Psoas muscle (tissue), 8 donors: ENCODE data around the gene SEC23A. TPM values are rescaled to one million over a fixed set of nuclear protein-coding genes. Genes with fewer than 3 reads are reported as not detected.
"Not testable (repeated sequence)": the region's sequence is repeated elsewhere in the genome, so short reads cannot be mapped to it uniquely, and the experiment has no call there.

Experiments used
- ATAC-seq, 4 donors: fragments of 200-7000 bp; cut with Tn5 transposase; one replicate each; pipeline ENCODE4 v1.9.1; 2020; ENCODE audit warnings: moderate library complexity in 3 of 4, mild to moderate bottlenecking in 2 of 4
- DNase-seq, 2 donors: peaks; one replicate each; pipeline ENCODE4 v3.0.0-alpha.2; 2020
- H3K27ac ChIP-seq: fragments of 200-600 bp; one replicate; pipeline ENCODE4 v1.8.0; 2022
- H3K27me3 ChIP-seq, 3 donors: fragments of 200-600 bp in 1 of 3; one replicate each; pipeline versions ENCODE4 v1.6.1 to v1.8.0; 2013 to 2022; ENCODE audit warnings: low read length in 2 of 3, mild to moderate bottlenecking in 2 of 3, moderate library complexity in 1 of 3; ENCODE audit not compliant: insufficient read depth in 3 of 3
- H3K36me3 ChIP-seq, 2 donors: fragments of 200-600 bp in 1 of 2; one replicate each; pipeline versions ENCODE4 v1.6.1 to v1.8.0; 2013 to 2022; ENCODE audit warnings: low read depth in 1 of 2, mild to moderate bottlenecking in 1 of 2, moderate library complexity in 1 of 2; ENCODE audit not compliant: insufficient read depth in 1 of 2
- H3K4me1 ChIP-seq: fragments of 200-600 bp; one replicate; pipeline ENCODE4 v1.8.0; 2022
- H3K4me3 ChIP-seq: fragments of 200-600 bp; one replicate; pipeline ENCODE4 v1.8.0; 2022; ENCODE audit warnings: mild to moderate bottlenecking
- H3K9me3 ChIP-seq: fragments of 200-600 bp; one replicate; pipeline ENCODE4 v1.8.0; 2022
- CTCF ChIP-seq: fragments of 200-600 bp; IDR thresholded peaks from one replicate; pipeline ENCODE4 v1.8.0; 2022; ENCODE audit warnings: antibody characterized with exemption
- WGBS, 3 donors: extraction: QIAGEN DNeasy Blood & Tissue Kit; methylation state at CpG; one replicate each; pipeline versions ENCODE4 v1.1.6 to v1.1.7; 2013; 5-methylcytosine and 5-hydroxymethylcytosine counted together
- intact Hi-C, 2 donors: fragments of 100-400 bp; cut with DNase I; formaldehyde crosslinking; loops; one replicate each; pipeline versions ENCODE4 v1.11.0 to v1.14.2; 2022
- polyA plus RNA-seq, 3 donors: library from polyadenylated mRNA; stranded (reverse); fragments of 200-250 nt; gene quantifications; one replicate each; pipeline ENCODE4 v1.2.3, GENCODE V29; 2013
- total RNA-seq, 4 donors: library from RNA; stranded (reverse); fragmentation: NEBNext Ultra II Directional in 2 of 4; extraction: Animal tissue kit (Norgen Biotek cat#: 25700) in 2 of 4; gene quantifications; one replicate each; pipeline versions ENCODE4 v1.2.1 to v1.2.4, GENCODE V29; 2021 to 2023
- donor health status: healthy with polysubstance abuse.
- donor health status: DM: no; HTN: no; CAD: no; lungs with moderate emphysema.
- donor health status: Bipolar disorder and iron deficiency.
- donor health status: healthy.
- donor health status: DM: yes; HTN: yes; CAD: no.
- donor health status: DM: no; HTN: no; CAD: no.
- donor health status: DM: no; HTN: no; CAD: no.
- donor health status: DM: yes; HTN: yes; CAD: no.

The SEC23A gene
- total and polyA plus RNA-seq, 7 donors: 25.3 to 84.8 (median 70.7) TPM

DNA sequence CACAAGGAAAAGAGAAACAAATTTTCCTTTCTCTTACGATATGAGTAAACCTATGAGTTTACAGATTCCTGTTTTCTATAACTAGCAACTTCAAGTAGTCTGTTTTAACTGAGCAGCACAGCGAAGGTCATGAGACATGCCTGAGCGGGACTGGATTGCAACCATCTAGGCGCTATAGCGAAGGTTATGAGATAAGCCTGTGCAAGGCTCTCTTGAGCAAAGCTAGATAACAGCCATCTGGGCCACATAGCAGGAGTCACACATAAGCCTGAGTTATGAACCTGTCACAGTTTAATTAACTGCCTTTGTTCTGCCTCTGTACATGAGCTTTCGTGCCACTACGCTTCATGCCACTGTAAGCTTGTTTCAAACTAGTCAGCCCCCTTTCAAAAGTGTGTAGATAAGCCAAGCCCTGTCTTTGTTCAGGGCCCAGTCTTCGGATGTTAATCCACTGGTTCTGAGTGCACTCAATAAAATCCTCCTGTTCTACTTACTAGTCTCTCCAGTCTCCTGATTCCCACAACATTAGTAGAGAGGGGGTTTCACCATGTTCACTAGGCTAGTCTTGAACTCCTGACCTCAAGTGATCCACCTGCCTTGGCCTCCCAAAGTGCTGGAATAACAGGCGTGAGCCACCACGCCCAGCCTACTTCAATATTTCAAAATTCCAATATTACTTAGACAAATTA is 47.1 kb downstream of the SEC23A start:
- 87 to 90% (median 88%) methylated on average over 10 of the region's 10 CpGs for WGBS, 3 donors
- no peak for DNase-seq
- no peak for TF ChIP-seq CTCF
- Histone ChIP-seq H3K4me1 (no peaks in the 10 kb centered on the region), H3K4me3 (no peak overlapping the region), H3K27me3 (no peaks in the 10 kb centered on the region), H3K36me3 (peaks cover 12 to 94% of the 10 kb centered on the region in 2 donors), H3K27ac (no peak overlapping the region), H3K9me3 (peaks cover 17% of the 10 kb centered on the region)
- no peak for ATAC-seq
- intact Hi-C loops: no loop called here

- Histone ChIP-seq H3K9me3 (peaks cover 17% of the 10 kb centered on the region), H3K36me3 (peaks cover 12 to 98% of the 10 kb centered on the region in 2 donors)
- 81 to 82% (median 81%) methylated on average over 5 of the region's 5 CpGs for WGBS, 3 donors
- H3K4me3 ChIP-seq, intact Hi-C loops, H3K27ac ChIP-seq, ATAC-seq, H3K4me1 ChIP-seq, H3K27me3 ChIP-seq: not testable (repeated sequence)
- DNase-seq: peak in 1 of 2 donors; percentile 51
These were observed 50.1 kb downstream of the SEC23A start for GRCh38 chr14:39052869-39053454.

DNA sequence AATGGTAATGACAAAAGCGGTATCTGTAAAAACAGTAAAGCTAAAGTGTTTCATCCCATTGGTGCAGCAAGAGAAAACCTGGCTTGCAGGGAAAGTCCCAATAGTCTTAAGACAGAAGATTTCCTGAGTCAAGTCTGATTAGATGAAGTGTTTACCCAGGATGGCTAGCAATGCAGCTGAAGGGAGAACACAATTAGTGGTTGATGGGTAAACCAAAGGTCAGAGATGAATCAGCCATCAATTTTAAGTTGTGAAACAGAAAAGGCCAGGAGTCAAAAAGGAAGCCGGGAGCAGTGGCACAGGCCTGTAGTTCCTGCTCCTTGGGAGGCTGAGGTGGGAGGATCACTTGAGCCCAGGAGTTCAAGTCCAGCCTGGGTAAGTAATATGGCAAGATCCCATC is 52.6 kb downstream of the SEC23A start:
- ATAC-seq: no peak
- Histone ChIP-seq H3K36me3 (peaks cover 7 to 100% of the 10 kb centered on the region in 2 donors), H3K4me3 (no peak overlapping the region), H3K9me3 (peaks cover 3% of the 10 kb centered on the region), H3K4me1 (no peaks in the 10 kb centered on the region), H3K27ac (no peak overlapping the region), H3K27me3 (no peaks in the 10 kb centered on the region)
- no peak for TF ChIP-seq CTCF
- intact Hi-C loops: no loop called here
- WGBS, 3 donors: 87 to 93% (median 88%) methylated on average over 2 of the region's 2 CpGs
- DNase-seq: no peak

DNA sequence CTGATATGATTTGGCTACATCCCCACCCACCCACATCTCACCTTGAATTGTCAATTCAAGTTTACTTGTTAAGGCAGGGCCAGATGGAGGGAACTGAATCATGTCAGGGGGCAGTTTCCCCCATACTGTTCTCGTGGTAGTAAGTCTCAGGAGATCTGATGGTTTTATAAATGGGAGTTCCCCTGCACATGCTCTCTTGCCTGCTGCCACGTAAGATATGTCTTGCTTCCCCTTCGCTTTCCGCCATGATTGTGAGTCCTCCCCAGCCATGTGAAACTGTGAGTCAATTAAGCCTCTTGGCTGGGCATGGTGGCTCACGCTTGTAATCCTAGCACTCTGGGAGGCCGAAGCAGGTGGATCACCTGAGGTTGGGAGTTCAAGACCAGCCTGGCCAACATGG is 57.1 kb downstream of the SEC23A start:
- H3K4me3 ChIP-seq, DNase-seq, H3K27ac ChIP-seq, H3K27me3 ChIP-seq, intact Hi-C loops, H3K9me3 ChIP-seq, H3K4me1 ChIP-seq, ATAC-seq: not testable (repeated sequence)
- WGBS, 3 donors: 94 to 96% (median 94%) methylated on average over 6 of the region's 6 CpGs
- H3K36me3 ChIP-seq: peaks cover 5 to 96% of the 10 kb centered on the region in 2 donors

DNA sequence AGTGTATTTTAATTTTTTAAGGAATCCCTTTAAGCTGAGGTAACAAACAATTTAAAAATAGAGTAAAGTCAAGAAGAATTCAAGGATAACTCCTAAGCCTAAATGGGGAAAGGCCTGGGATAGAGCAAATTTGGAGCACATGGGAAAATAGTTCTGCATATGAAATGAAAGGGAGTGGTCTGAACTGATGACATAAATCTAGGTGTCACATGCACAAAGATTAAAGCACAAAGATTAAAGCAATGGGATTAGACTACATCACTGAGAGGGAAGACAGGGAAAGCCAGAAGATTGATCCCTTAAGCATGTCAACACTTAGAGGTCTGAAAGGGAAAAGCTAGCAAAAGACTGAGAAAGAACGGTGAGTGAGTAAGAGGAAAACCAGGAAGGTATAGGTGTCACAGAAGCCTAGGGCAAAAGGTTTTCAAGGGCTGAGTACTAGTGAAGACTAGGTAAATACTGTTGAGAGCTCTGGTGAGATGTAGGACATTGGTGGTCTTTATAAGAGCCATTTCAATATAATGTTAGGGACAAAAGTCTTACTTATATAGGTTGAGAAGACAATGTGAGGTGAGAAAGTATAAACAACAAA is 59.6 kb downstream of the SEC23A start:
- TF ChIP-seq CTCF: no peak
- Histone ChIP-seq H3K4me3 (no peak overlapping the region), H3K9me3 (no peaks in the 10 kb centered on the region), H3K27me3 (no peaks in the 10 kb centered on the region), H3K36me3 (peaks cover 10 to 96% of the 10 kb centered on the region in 2 donors), H3K4me1 (no peaks in the 10 kb centered on the region), H3K27ac (no peak overlapping the region)
- ATAC-seq: no peak
- WGBS, 3 donors: 75 to 90% (median 84%) methylated on average over 1 of the region's 1 CpG
- DNase-seq: no peak
- intact Hi-C loops: no loop called here
